ENCODE measurements around the gene PLEKHM3. TPM values are rescaled to one million over a fixed set of nuclear protein-coding genes. Genes with fewer than 3 reads are reported as not detected.

PLEKHM3 gene
- total RNA-seq, 2 donors from 2014 or later, result 8.8 to 9.2 TPM

- no peaks in the 10 kb centered on the region for H3K4me1 Mint-ChIP-seq (ENCODE audit: low read depth)
- no peak for DNase-seq
- no peak overlapping the region for H3K27ac Mint-ChIP-seq
- no peak for ATAC-seq (replicated peaks in 1 of 2)
- H3K36me3 Mint-ChIP-seq (ENCODE audit: insufficient read depth in 2 of 2), result no peaks in the 10 kb centered on the region
- H3K9me3 Mint-ChIP-seq, result no peaks in the 10 kb centered on the region
- no peak overlapping the region for H3K4me3 Mint-ChIP-seq
- peaks cover 7% of the 10 kb centered on the region for H3K27me3 Mint-ChIP-seq (ENCODE audit: low read depth)
Observed at GRCh38 chr2:207787017-207787416, 238.3 kb downstream of the PLEKHM3 start.

- Mint-ChIP-seq H3K4me1 (ENCODE audit: low read depth) (no peaks in the 10 kb centered on the region), H3K36me3 (ENCODE audit: insufficient read depth in 2 of 2) (no peaks in the 10 kb centered on the region), H3K27me3 (ENCODE audit: low read depth) (peaks cover 7% of the 10 kb centered on the region), H3K9me3 (no peaks in the 10 kb centered on the region), H3K4me3 (no peak overlapping the region), H3K27ac (no peak overlapping the region)
- DNase-seq (no peak), ATAC-seq (replicated peaks in 1 of 2) (no peak)
Observed at GRCh38 chr2:207784898-207785297, 240.4 kb downstream of the PLEKHM3 start.

- DNase-seq (no peak), ATAC-seq (replicated peaks in 1 of 2) (no peak)
- Mint-ChIP-seq H3K4me3 (no peak overlapping the region), H3K4me1 (ENCODE audit: low read depth) (peaks cover 5% of the 10 kb centered on the region), H3K27ac (no peak overlapping the region), H3K27me3 (ENCODE audit: low read depth) (peaks cover 7% of the 10 kb centered on the region), H3K9me3 (no peaks in the 10 kb centered on the region), H3K36me3 (ENCODE audit: insufficient read depth in 2 of 2) (no peaks in the 10 kb centered on the region)
Observed at GRCh38 chr2:207783514-207783913, 241.8 kb downstream of the PLEKHM3 start.

GRCh38 chr2:207782238-207783030 is 242.9 kb downstream of the PLEKHM3 start:
- no peaks in the 10 kb centered on the region for H3K9me3 Mint-ChIP-seq
- no peak overlapping the region for H3K4me3 Mint-ChIP-seq
- DNase-seq, result no peak
- H3K27ac Mint-ChIP-seq, result no peak overlapping the region
- H3K4me1 Mint-ChIP-seq (ENCODE audit: low read depth), result peaks cover 11% of the 10 kb centered on the region
- H3K27me3 Mint-ChIP-seq (ENCODE audit: low read depth), result peaks cover under 1% of the 10 kb centered on the region
- ATAC-seq (replicated peaks in 1 of 2), result no peak
- H3K36me3 Mint-ChIP-seq (ENCODE audit: insufficient read depth in 2 of 2), result no peaks in the 10 kb centered on the region

DNA sequence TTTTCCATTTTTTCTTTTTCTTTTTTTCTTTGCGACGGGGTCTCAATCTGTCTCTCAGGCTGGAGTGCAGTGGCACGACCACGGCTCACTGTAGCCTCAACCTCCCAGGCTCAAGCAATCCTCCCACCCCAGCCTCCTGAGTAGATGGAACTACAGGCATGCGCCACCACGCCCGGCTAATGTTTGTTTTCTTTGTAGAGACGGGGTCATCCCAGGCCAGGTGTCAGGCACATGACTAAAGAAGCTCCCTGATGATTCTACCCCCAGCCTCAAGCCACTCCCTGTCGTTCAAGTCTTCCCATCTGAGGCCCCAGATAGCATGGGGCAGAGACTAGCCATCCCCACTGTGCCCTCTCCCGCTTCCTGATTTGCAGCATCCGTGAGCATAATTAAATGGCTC is 245.8 kb downstream of the PLEKHM3 start:
- H3K27me3 Mint-ChIP-seq (ENCODE audit: low read depth), result no peaks in the 10 kb centered on the region
- no peak overlapping the region for H3K27ac Mint-ChIP-seq
- no peaks in the 10 kb centered on the region for H3K36me3 Mint-ChIP-seq (ENCODE audit: insufficient read depth in 2 of 2)
- peaks cover 11% of the 10 kb centered on the region for H3K4me1 Mint-ChIP-seq (ENCODE audit: low read depth)
- no peaks in the 10 kb centered on the region for H3K9me3 Mint-ChIP-seq
- no peak for DNase-seq
- ATAC-seq (replicated peaks in 1 of 2), result no peak
- H3K4me3 Mint-ChIP-seq, result no peak overlapping the region

DNA sequence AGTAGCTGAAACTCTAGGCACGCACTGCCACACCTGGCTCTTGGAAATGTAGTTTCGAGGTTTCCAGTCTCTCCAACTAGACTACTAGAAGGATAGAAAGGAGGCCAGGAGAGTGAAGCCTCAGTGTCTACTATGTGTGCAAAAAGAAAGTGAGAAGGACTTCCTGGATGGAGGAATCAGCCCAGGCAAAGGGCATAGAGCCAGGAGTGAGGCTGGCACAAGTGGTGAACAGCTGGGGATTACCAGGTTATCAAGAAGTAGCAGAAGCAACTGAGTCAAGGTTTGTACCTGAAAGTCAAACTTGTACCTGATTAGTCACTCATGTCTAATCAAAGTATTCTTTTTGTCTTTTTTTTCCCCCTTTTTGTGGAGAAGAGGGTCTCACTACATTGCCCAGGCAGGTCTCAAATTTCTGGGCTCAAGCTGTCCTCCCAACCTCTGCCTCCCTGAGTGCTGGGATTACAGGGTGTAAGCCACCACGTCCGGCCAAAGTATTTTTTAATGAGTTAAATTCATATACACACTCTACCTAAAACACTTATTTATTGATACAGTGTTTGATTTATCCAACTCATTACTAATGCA is 246.9 kb downstream of the PLEKHM3 start:
- DNase-seq, result no peak
- Mint-ChIP-seq H3K27ac (no peak overlapping the region), H3K9me3 (no peaks in the 10 kb centered on the region), H3K4me3 (no peak overlapping the region), H3K27me3 (ENCODE audit: low read depth) (no peaks in the 10 kb centered on the region), H3K4me1 (ENCODE audit: low read depth) (peaks cover 11% of the 10 kb centered on the region), H3K36me3 (ENCODE audit: insufficient read depth in 2 of 2) (no peaks in the 10 kb centered on the region)
- peak in 1 of 2 donors; percentile 48 for ATAC-seq (replicated peaks in 1 of 2)

DNA sequence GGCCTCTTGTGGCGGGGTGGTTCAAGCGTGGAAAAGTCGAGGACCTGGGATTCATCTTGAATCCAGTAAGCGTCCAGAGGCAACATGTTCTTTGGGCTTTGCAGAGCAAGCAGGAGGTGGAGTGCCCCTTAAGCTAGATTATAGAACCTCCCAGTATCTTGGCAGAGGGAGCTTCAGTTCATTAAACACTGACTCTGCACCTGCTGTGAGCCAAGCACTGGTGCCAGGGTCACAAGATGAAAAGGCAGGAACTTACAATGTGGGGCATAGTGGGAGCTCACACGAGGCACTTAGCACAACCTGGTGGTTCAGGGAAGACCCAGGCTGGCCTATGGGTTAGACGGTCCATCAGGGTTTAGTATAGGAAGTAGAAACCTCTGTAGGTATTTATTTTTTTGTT is 248.2 kb downstream of the PLEKHM3 start:
- Mint-ChIP-seq H3K4me3 (no peak overlapping the region), H3K27ac (no peak overlapping the region), H3K4me1 (ENCODE audit: low read depth) (peaks cover 13% of the 10 kb centered on the region), H3K27me3 (ENCODE audit: low read depth) (no peaks in the 10 kb centered on the region), H3K9me3 (no peaks in the 10 kb centered on the region), H3K36me3 (ENCODE audit: insufficient read depth in 2 of 2) (no peaks in the 10 kb centered on the region)
- ATAC-seq (replicated peaks in 1 of 2) (no peak), DNase-seq (no peak)

- Mint-ChIP-seq H3K27me3 (ENCODE audit: low read depth) (peaks cover 5% of the 10 kb centered on the region), H3K4me3 (no peak overlapping the region), H3K4me1 (ENCODE audit: low read depth) (peaks cover 29% of the 10 kb centered on the region), H3K36me3 (ENCODE audit: insufficient read depth in 2 of 2) (no peaks in the 10 kb centered on the region), H3K9me3 (no peaks in the 10 kb centered on the region), H3K27ac (no peak overlapping the region)
- ATAC-seq (replicated peaks in 1 of 2), result no peak
- DNase-seq, result no peak
Observed at GRCh38 chr2:207775473-207775872, 249.9 kb downstream of the PLEKHM3 start.

DNA sequence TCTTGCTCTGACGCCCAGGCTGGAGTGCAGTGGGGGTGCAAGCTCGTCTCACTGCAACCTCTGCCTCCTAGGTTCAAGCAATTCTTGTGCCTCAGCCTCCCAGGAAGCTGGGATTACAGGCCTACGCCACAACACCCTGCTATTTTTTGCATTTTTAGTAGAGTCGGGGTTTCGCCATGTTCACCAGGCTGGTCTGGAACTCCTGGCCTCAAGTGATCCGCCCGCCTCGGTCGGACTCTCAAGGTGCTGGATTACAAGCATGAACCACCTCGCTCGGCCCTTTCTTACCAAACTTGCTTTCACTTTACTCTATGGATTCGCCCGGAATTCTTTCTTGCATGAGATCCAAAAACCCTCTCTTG is 252.5 kb downstream of the PLEKHM3 start:
- peaks cover 30% of the 10 kb centered on the region for H3K4me1 Mint-ChIP-seq (ENCODE audit: low read depth)
- peaks cover 10% of the 10 kb centered on the region for H3K27me3 Mint-ChIP-seq (ENCODE audit: low read depth)
- H3K4me3 Mint-ChIP-seq, result no peak overlapping the region
- no peak for ATAC-seq (replicated peaks in 1 of 2)
- H3K36me3 Mint-ChIP-seq (ENCODE audit: insufficient read depth in 2 of 2), result no peaks in the 10 kb centered on the region
- no peaks in the 10 kb centered on the region for H3K9me3 Mint-ChIP-seq
- no peak overlapping the region for H3K27ac Mint-ChIP-seq
- DNase-seq, result no peak

DNA sequence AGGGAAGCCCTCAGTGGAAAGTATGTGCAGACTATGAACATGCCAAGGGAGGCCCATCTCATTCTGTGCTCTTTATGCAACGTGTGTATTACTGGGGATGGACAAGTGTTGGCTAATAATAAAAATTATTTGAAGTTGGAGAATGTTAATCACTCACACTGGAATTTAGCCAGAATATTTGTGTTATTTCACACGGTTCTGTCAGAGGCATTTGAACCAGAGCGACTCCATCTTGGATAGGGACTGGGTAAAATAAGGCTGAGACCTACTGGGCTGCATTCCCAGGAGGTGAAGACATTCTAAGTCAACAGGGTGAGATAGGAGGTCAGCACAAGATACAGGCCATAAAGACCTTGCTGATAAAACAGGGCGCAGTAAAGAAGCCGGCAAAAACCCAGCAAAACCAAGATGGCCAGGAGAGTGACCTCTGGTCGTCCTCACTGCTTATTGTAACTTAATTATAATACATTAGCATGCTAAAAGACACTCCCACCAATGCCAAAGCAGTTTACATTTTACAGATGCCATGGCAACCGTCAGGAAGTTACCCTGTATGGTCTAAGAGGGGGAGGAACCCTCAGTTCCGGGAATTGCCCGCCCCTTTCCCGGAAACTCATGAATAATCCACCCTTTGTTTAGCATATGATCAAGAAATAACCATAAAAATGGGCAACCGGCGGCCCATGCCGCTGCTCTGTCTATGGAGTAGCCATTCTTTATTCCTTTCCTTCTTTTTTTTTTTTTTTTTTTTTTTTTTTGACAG is 253.1 kb downstream of the PLEKHM3 start:
- peaks cover 3 to 4% of the 10 kb centered on the region in 2 donors for H3K36me3 Mint-ChIP-seq (ENCODE audit: insufficient read depth in 2 of 2)
- peaks cover 36% of the 10 kb centered on the region for H3K4me1 Mint-ChIP-seq (ENCODE audit: low read depth)
- no peaks in the 10 kb centered on the region for H3K9me3 Mint-ChIP-seq
- no peak overlapping the region for H3K27ac Mint-ChIP-seq
- DNase-seq (peak; percentile 44 to 52), ATAC-seq (replicated peaks in 1 of 2) (no peak)
- H3K4me3 Mint-ChIP-seq, result no peak overlapping the region
- peaks cover 16% of the 10 kb centered on the region for H3K27me3 Mint-ChIP-seq (ENCODE audit: low read depth)

DNA sequence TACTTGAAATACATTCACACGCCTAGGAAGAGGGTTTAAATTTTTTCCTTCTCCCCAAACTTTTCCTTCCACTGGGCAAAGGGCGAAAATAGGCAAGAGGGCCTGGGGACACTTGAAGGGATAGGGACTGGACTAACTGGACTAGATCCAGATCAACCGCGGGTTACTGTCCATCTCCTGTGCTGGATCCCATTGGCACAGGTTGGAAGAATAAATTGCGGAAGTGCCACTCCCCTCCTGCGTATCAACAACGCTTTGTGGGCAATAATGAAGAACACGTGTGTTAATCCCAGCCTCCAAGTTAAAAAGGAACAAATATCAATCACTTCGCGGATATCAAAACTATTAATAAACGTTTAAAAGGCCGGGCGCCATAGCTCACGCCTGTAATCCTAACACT is 253.9 kb downstream of the PLEKHM3 start:
- Mint-ChIP-seq H3K4me1 (ENCODE audit: low read depth) (peaks cover 39% of the 10 kb centered on the region), H3K4me3 (peak overlapping the region in 1 of 2 donors; percentile 96), H3K9me3 (no peaks in the 10 kb centered on the region), H3K36me3 (ENCODE audit: insufficient read depth in 2 of 2) (peaks cover 3 to 5% of the 10 kb centered on the region in 2 donors), H3K27me3 (ENCODE audit: low read depth) (peaks cover 24% of the 10 kb centered on the region), H3K27ac (no peak overlapping the region)
- no peak for ATAC-seq (replicated peaks in 1 of 2)
- no peak for DNase-seq

Data from activated T-cell treated with anti-CD3 and anti-CD28 coated beads, Interleukin-2, amount 50 U/mL, for 72 hours (primary cell).